Body of pancreas (tissue), 4 donors: Measurements from ENCODE around the gene SLC47A2. TPM values are rescaled to one million over a fixed set of nuclear protein-coding genes. Genes with fewer than 3 reads are reported as not detected.

Source experiments
- ATAC-seq: fragments of 150-250 bp; one replicate; pipeline ENCODE4 v1.9.1; 2016
- DNase-seq, 4 donors: peaks; one replicate each; pipeline ENCODE4 v3.0.0-alpha.2; 2019
- H3K27ac ChIP-seq, 4 donors: fragments of 200-600 bp; sonication (generic); 1 replicate in 3 of 4; 2 replicates in 1 of 4; pipeline versions ENCODE4 v1.5.1 to v1.6.1; 2016 to 2019; ENCODE audit warnings: mild to moderate bottlenecking in 1 of 4, mixed read lengths in 1 of 4, moderate library complexity in 1 of 4
- H3K27me3 ChIP-seq, 2 donors: fragments of 200-600 bp; sonication (generic); one replicate each; pipeline ENCODE4 v1.6.0; 2016; ENCODE audit warnings: mild to moderate bottlenecking in 1 of 2
- H3K36me3 ChIP-seq, 2 donors: fragments of 200-600 bp; sonication (generic); replicated peaks in 1 of 2; 2 replicates each; pipeline ENCODE4 v1.5.1; 2016; ENCODE audit warnings: low read depth in 2 of 2; ENCODE audit not compliant: insufficient read depth in 1 of 2
- H3K4me1 ChIP-seq: fragments of 200-600 bp; sonication (generic); one replicate; pipeline ENCODE4 v1.6.0; 2016
- H3K4me3 ChIP-seq, 2 donors: fragments of 200-600 bp; sonication (generic); 1 replicate in 1 of 2; 2 replicates in 1 of 2; pipeline ENCODE4 v1.5.1; 2016 to 2019
- H3K9me3 ChIP-seq, 3 donors: fragments of 200-600 bp; sonication (generic); 1 replicate in 2 of 3; 2 replicates in 1 of 3; pipeline ENCODE4 v1.5.1; 2016
- CTCF ChIP-seq, 7 experiments: fragments of 450-650 bp in 4 of 7; fragments of 200-600 bp in 3 of 7; sonication (generic) in 3 of 7; IDR thresholded peaks; one replicate each; pipeline ENCODE4 v1.5.1; 2016 to 2019; ENCODE audit warnings: antibody characterized with exemption in 7 of 7
- POLR2A ChIP-seq, 3 donors: fragments of 450-650 bp; IDR thresholded peaks; one replicate each; pipeline ENCODE4 v1.6.1; 2016; ENCODE audit warnings: antibody characterized with exemption in 3 of 3, mild to moderate bottlenecking in 2 of 3
- whole genome bisulfite sequencing, 2 donors: methylation state at CpG; one replicate each; pipeline ENCODE4 v1.1.5; 2017; 5-methylcytosine and 5-hydroxymethylcytosine counted together
- intact Hi-C: fragments of 100-400 bp; cut with DNase I; formaldehyde crosslinking; loops from one replicate; pipeline ENCODE4 v1.15.1; 2023
- total RNA-seq, 2 donors: library from RNA; depleted of rRNA; stranded (reverse); fragments of >200 nt; gene quantifications; one replicate each; pipeline ENCODE4 v1.1.0, GENCODE V29; 2016

The SLC47A2 gene
- total RNA-seq, 2 donors from 2014 or later = 0.26 TPM; not detected in 1

- TF ChIP-seq POLR2A (IDR thresholded peaks at IDR 0.05) = no peak
- no peak for TF ChIP-seq CTCF (IDR thresholded peaks at IDR 0.05)
- intact Hi-C loops = no loop called here
- Histone ChIP-seq H3K4me3 (no peak overlapping the region), H3K36me3 (no peaks in the 10 kb centered on the region), H3K9me3 (no peaks in the 10 kb centered on the region), H3K27me3 (no peaks in the 10 kb centered on the region), H3K27ac (no peak overlapping the region), H3K4me1 (peaks cover 21% of the 10 kb centered on the region)
- 78 to 81% methylated on average over 4 of the region's 4 CpGs for WGBS, 2 donors
- ATAC-seq (no peak), DNase-seq (no peak)
These were observed 74.6 kb downstream of the SLC47A2 start for GRCh38 chr17:19641687-19642372.

DNA sequence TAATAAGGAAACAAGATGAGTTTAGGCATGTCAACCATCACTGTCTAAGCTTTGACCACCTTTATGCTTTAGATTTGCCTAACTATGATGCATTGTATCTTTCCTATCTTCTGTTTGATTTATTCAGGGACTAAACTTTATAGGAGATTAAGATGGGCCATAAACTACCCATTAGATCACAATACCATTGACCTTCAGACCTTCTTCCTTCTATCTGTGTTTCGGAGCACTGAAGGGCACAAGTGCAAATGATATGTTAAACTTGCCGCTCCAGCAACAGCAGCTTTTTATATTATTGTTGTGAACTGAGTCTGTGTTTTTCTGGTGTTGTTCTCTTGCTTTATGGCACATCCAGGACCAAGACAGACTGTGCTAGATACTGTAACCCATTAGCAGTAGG is 84.5 kb downstream of the SLC47A2 start:
- Histone ChIP-seq H3K36me3 (no peaks in the 10 kb centered on the region), H3K27ac (no peak overlapping the region), H3K4me3 (no peak overlapping the region), H3K27me3 (no peaks in the 10 kb centered on the region), H3K4me1 (no peaks in the 10 kb centered on the region), H3K9me3 (no peaks in the 10 kb centered on the region)
- intact Hi-C loops = no loop called here
- DNase-seq (no peak), ATAC-seq (no peak)
- no peak for TF ChIP-seq CTCF (IDR thresholded peaks at IDR 0.05)
- no peak for TF ChIP-seq POLR2A (IDR thresholded peaks at IDR 0.05)
- WGBS, 2 donors = 87 to 100% methylated on average over 2 of the region's 2 CpGs

DNA sequence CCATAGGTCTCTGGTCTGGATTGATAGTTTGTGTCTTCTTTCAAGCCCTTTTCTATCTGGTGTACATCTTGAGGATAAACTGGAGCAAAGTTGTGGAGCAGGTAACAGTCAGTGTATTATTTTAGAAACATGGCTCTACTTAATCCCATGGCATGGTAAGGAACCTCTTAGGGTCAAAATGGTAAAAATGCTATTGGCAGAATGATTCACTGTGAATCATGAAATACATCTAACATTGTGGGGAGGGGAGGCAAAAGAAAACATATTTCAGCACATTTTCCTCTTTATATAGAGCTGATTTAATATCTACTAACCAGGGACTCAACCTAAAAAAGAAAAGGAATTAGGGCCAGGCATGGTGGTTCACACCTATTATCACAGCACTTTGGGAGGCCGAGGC is 85.7 kb downstream of the SLC47A2 start:
- Histone ChIP-seq H3K4me3 (no peak overlapping the region), H3K27ac (no peak overlapping the region), H3K4me1 (no peaks in the 10 kb centered on the region), H3K36me3 (no peaks in the 10 kb centered on the region), H3K27me3 (no peaks in the 10 kb centered on the region), H3K9me3 (no peaks in the 10 kb centered on the region)
- no peak for ATAC-seq
- no peak for TF ChIP-seq CTCF (IDR thresholded peaks at IDR 0.05)
- no peak for TF ChIP-seq POLR2A (IDR thresholded peaks at IDR 0.05)
- intact Hi-C loops = no loop called here
- no peak for DNase-seq
- 75 to 91% methylated on average over 1 of the region's 1 CpG for WGBS, 2 donors

- Histone ChIP-seq H3K4me1 (no peaks in the 10 kb centered on the region), H3K27ac (no peak overlapping the region), H3K36me3 (no peaks in the 10 kb centered on the region), H3K9me3 (no peaks in the 10 kb centered on the region), H3K4me3 (no peak overlapping the region), H3K27me3 (no peaks in the 10 kb centered on the region)
- TF ChIP-seq POLR2A (IDR thresholded peaks at IDR 0.05) (no peak), CTCF (IDR thresholded peaks at IDR 0.05) (no peak)
- intact Hi-C loops = no loop called here
- no peak for ATAC-seq
- no peak for DNase-seq
- 66 to 75% methylated on average over 4 of the region's 4 CpGs for WGBS, 2 donors
These were observed 86.3 kb downstream of the SLC47A2 start for GRCh38 chr17:19630035-19630434.

GRCh38 chr17:19629449-19629848 is 86.9 kb downstream of the SLC47A2 start:
- Histone ChIP-seq H3K27ac (no peak overlapping the region), H3K27me3 (no peaks in the 10 kb centered on the region), H3K4me1 (no peaks in the 10 kb centered on the region), H3K4me3 (no peak overlapping the region), H3K9me3 (no peaks in the 10 kb centered on the region), H3K36me3 (no peaks in the 10 kb centered on the region)
- no peak for TF ChIP-seq POLR2A (IDR thresholded peaks at IDR 0.05)
- TF ChIP-seq CTCF (IDR thresholded peaks at IDR 0.05) = no peak
- WGBS, 2 donors = 31 to 43% methylated on average over 3 of the region's 3 CpGs
- no peak for DNase-seq
- intact Hi-C loops = no loop called here
- ATAC-seq = no peak
